ENCODE results near the gene FGGY. TPM values are rescaled to one million over a fixed set of nuclear protein-coding genes. Genes with fewer than 3 reads are reported as not detected.
"Not testable (repeated sequence)": the region's sequence is repeated elsewhere in the genome, so short reads cannot be mapped to it uniquely, and the experiment has no call there.

Gene FGGY
- total RNA-seq, 1 donor from 2014 or later, result 31.2 TPM

DNA sequence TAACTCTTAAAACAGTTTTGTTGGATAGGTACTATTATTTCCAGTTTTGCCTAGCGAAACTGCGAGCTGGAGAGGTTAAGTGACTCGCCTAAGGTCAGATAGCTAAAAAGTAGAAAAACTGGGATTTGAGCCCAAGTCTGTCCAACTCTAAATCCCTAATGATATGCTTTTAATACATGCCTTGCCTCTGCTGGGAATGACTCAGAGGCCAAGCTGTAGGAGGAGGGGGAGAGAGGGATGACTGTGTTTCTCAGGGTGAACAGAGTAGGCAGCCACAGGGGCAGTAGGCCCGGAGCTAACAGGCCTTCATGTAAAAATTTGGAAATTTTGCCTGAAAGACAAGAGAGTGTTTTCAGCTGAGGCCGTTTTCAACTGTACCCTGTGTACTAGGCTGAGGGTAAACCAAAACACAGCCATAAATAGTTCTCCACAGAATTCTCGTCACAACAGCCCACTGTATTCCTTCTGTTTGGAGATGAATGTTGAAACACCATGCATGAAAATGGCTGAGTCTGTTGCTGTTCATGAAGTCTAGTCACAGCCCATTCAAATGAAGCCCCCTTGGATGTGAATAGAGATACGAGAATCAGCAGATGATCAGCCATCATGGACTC lies 410.4 kb downstream of the FGGY start:
- Histone ChIP-seq H3K27ac (replicated peaks) (peak overlapping the region; percentile 77), H3K27me3 (ENCODE audit: low read depth) (no peaks in the 10 kb centered on the region), H3K4me1 (peaks cover 65% of the 10 kb centered on the region), H3K4me3 (no peak overlapping the region), H3K36me3 (no peaks in the 10 kb centered on the region), H3K9me3 (replicated peaks) (peaks cover 7% of the 10 kb centered on the region)
- peak; percentile 39 for DNase-seq
- no peak for TF ChIP-seq CTCF (IDR thresholded peaks at IDR 0.05; ENCODE audit: borderline replicate concordance)
- intact Hi-C loops (cut with micrococcal nuclease), result loop anchor here (10.0 kb wide), 1 partner anchor 412 kb away; the partner anchor contains the start of gene FGGY

- H3K27ac ChIP-seq (replicated peaks), result no peak overlapping the region
- intact Hi-C loops (cut with micrococcal nuclease), result loop anchor here (10.0 kb wide), 1 partner anchor 415 kb away; the partner anchor contains the start of gene FGGY
- no peak for DNase-seq
- peaks cover 7% of the 10 kb centered on the region for H3K9me3 ChIP-seq (replicated peaks)
- peaks cover 44% of the 10 kb centered on the region for H3K4me1 ChIP-seq
- no peaks in the 10 kb centered on the region for H3K27me3 ChIP-seq (ENCODE audit: low read depth)
- TF ChIP-seq CTCF (IDR thresholded peaks at IDR 0.05; ENCODE audit: borderline replicate concordance), result no peak
- H3K4me3 ChIP-seq, result no peak overlapping the region
- no peaks in the 10 kb centered on the region for H3K36me3 ChIP-seq
Measured at GRCh38 chr1:59709333-59709732, 412.4 kb downstream of the FGGY start.

DNA sequence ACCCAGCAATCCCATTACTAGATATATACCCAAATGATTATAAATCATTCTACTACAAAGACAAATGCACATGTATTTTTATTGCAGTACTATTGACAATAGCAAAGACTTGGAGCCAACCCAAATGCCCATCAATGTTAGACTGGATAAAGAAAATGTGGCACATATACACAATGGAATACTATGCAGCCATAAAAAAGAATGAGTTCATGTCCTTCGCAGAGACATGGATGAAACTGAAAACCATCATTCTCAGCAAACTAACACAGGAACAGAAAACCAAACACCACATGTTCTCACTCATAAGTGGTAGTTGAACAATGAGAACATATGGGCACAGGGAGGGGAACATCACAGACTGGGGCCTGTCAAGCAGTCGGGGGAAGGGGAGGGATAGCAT lies 414.0 kb downstream of the FGGY start:
- H3K27me3 ChIP-seq (ENCODE audit: low read depth); H3K4me3 ChIP-seq; H3K9me3 ChIP-seq (replicated peaks); H3K36me3 ChIP-seq; intact Hi-C loops (cut with micrococcal nuclease); H3K27ac ChIP-seq (replicated peaks); DNase-seq: not testable (repeated sequence)
- peaks cover 29% of the 10 kb centered on the region for H3K4me1 ChIP-seq

DNA sequence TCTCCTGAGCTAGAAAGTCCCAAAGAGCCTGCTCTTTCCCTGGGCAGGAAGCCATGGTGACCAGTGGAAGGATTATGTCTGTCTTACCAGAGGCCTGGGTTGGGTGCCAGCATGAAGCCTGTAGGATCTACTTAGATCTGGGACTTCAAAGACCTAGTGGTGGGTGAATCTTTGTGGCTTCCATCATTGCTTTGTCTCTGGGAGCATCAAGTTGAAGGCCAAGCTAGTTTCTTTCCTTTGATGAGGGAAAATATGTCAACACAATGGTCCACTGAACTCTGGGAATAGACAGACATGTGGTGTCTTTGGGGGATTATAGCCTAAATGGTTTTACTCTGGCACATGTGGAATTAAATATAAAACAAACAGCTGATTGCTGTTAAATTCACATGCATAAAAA lies 417.3 kb downstream of the FGGY start:
- DNase-seq, result no peak
- peaks cover 7% of the 10 kb centered on the region for H3K9me3 ChIP-seq (replicated peaks)
- no peak overlapping the region for H3K27ac ChIP-seq (replicated peaks)
- H3K4me1 ChIP-seq, result peaks cover 16% of the 10 kb centered on the region
- TF ChIP-seq CTCF (IDR thresholded peaks at IDR 0.05; ENCODE audit: borderline replicate concordance), result no peak
- intact Hi-C loops (cut with micrococcal nuclease), result no loop called here
- H3K4me3 ChIP-seq, result no peak overlapping the region
- H3K36me3 ChIP-seq, result no peaks in the 10 kb centered on the region
- H3K27me3 ChIP-seq (ENCODE audit: low read depth), result no peaks in the 10 kb centered on the region

GRCh38 chr1:59714966-59715365 lies 418.1 kb downstream of the FGGY start:
- H3K27ac ChIP-seq (replicated peaks), result no peak overlapping the region
- H3K27me3 ChIP-seq (ENCODE audit: low read depth), result no peaks in the 10 kb centered on the region
- intact Hi-C loops (cut with micrococcal nuclease), result no loop called here

More at GRCh38 chr1:59714966-59715365, 418.1 kb downstream of the FGGY start:
- no peak overlapping the region for H3K4me3 ChIP-seq
- no peak for DNase-seq
- no peaks in the 10 kb centered on the region for H3K36me3 ChIP-seq
- H3K9me3 ChIP-seq (replicated peaks), result peaks cover 7% of the 10 kb centered on the region
- no peak for TF ChIP-seq CTCF (IDR thresholded peaks at IDR 0.05; ENCODE audit: borderline replicate concordance)
- peaks cover 23% of the 10 kb centered on the region for H3K4me1 ChIP-seq

Measured in left ventricle myocardium inferior (tissue), 1 donor.